NCI-H1417 treated with DMSO at 0.1 percent for 48 hours (cell line): Measurements from ENCODE around the gene LGI4.
"Not testable (repeated sequence)": the region's sequence is repeated elsewhere in the genome, so short reads cannot be mapped to it uniquely, and the experiment has no call there.

Experiments
- DNase-seq: peaks from one replicate; lab custom pipeline; 2025; lab: John Stamatoyannopoulos, UW

The LGI4 gene

GRCh38 chr19:35160629-35161433, 26.0 kb upstream of the LGI4 start:
- no peak for DNase-seq

- no peak for DNase-seq
Measured at GRCh38 chr19:35159606-35160005, 24.7 kb upstream of the LGI4 start.

- DNase-seq, result no peak
Measured at GRCh38 chr19:35157431-35157830, 22.6 kb upstream of the LGI4 start.

- no peak for DNase-seq
Measured at GRCh38 chr19:35156673-35157014, 21.8 kb upstream of the LGI4 start.

GRCh38 chr19:35155981-35156672, 21.3 kb upstream of the LGI4 start:
- no peak for DNase-seq

- DNase-seq, result no peak
Measured at GRCh38 chr19:35155441-35155840, 20.6 kb upstream of the LGI4 start.

GRCh38 chr19:35154525-35155406, 19.9 kb upstream of the LGI4 start, which contains the start of gene FXYD5:
TSS of gene FXYD5 (plus strand) at chr19:35154735. CDS start at chr19:35155551, 816 bp downstream.
- DNase-seq, result no peak

GRCh38 chr19:35153701-35154524, 19.1 kb upstream of the LGI4 start:
- DNase-seq, result no peak

GRCh38 chr19:35153129-35153522, 18.3 kb upstream of the LGI4 start:
- not testable (repeated sequence) for DNase-seq

GRCh38 chr19:35151273-35152065, 16.6 kb upstream of the LGI4 start:
- no peak for DNase-seq

- DNase-seq, result no peak
Measured at GRCh38 chr19:35150445-35150844, 15.6 kb upstream of the LGI4 start.

GRCh38 chr19:35149463-35149862, 14.6 kb upstream of the LGI4 start:
- no peak for DNase-seq

- DNase-seq, result no peak
Measured at GRCh38 chr19:35146746-35147459, 12.0 kb upstream of the LGI4 start.

GRCh38 chr19:35144600-35145436, 10.0 kb upstream of the LGI4 start:
- DNase-seq, result no peak

- DNase-seq, result no peak
Measured at GRCh38 chr19:35144259-35144599, 9.4 kb upstream of the LGI4 start.

GRCh38 chr19:35143818-35144217, 9.0 kb upstream of the LGI4 start:
- DNase-seq, result no peak

GRCh38 chr19:35143231-35143715, 8.4 kb upstream of the LGI4 start, which contains the start of gene FXYD7:
TSS of gene FXYD7 (plus strand) at chr19:35143255. CDS start at chr19:35143334, 79 bp downstream.
- DNase-seq, result no peak

GRCh38 chr19:35142606-35143230, 7.9 kb upstream of the LGI4 start:
- no peak for DNase-seq
